ENCODE results near the gene SCYGR7.

The SCYGR7 gene

GRCh38 chr2:227713291-227713690 lies 14.8 kb upstream of the SCYGR7 start:
- TF ChIP-seq POLR2AphosphoS5 (IDR thresholded peaks at IDR 0.05; ENCODE audit: low read depth, low read length) = no peak
- TF ChIP-seq REST (IDR thresholded peaks at IDR 0.05; ENCODE audit: insufficient read depth in 1 of 2, low read depth in 2 of 2, low read length in 2 of 2) = no peak
- no peak for TF ChIP-seq FOXP2 (optimal IDR thresholded peaks at IDR 0.05; ENCODE audit: borderline replicate concordance, extremely low read depth, extremely low read length, insufficient read depth)
- no peak for TF ChIP-seq TAF1 (IDR thresholded peaks at IDR 0.05; ENCODE audit: borderline replicate concordance, insufficient read depth, low read length)
- TF ChIP-seq SIN3A (IDR thresholded peaks at IDR 0.05; ENCODE audit: borderline replicate concordance, insufficient read depth, low read length) = no peak

GRCh38 chr2:227716501-227716900 lies 11.6 kb upstream of the SCYGR7 start:
- TF ChIP-seq POLR2AphosphoS5 (IDR thresholded peaks at IDR 0.05; ENCODE audit: low read depth, low read length) (no peak), REST (IDR thresholded peaks at IDR 0.05; ENCODE audit: insufficient read depth in 1 of 2, low read depth in 2 of 2, low read length in 2 of 2) (no peak), TAF1 (IDR thresholded peaks at IDR 0.05; ENCODE audit: borderline replicate concordance, insufficient read depth, low read length) (no peak), SIN3A (IDR thresholded peaks at IDR 0.05; ENCODE audit: borderline replicate concordance, insufficient read depth, low read length) (no peak), FOXP2 (optimal IDR thresholded peaks at IDR 0.05; ENCODE audit: borderline replicate concordance, extremely low read depth, extremely low read length, insufficient read depth) (no peak)

- TF ChIP-seq TAF1 (IDR thresholded peaks at IDR 0.05; ENCODE audit: borderline replicate concordance, insufficient read depth, low read length) (no peak), SIN3A (IDR thresholded peaks at IDR 0.05; ENCODE audit: borderline replicate concordance, insufficient read depth, low read length) (no peak), FOXP2 (optimal IDR thresholded peaks at IDR 0.05; ENCODE audit: borderline replicate concordance, extremely low read depth, extremely low read length, insufficient read depth) (no peak), REST (IDR thresholded peaks at IDR 0.05; ENCODE audit: insufficient read depth in 1 of 2, low read depth in 2 of 2, low read length in 2 of 2) (no peak), POLR2AphosphoS5 (IDR thresholded peaks at IDR 0.05; ENCODE audit: low read depth, low read length) (no peak)
Observed at GRCh38 chr2:227717687-227718567, 10.2 kb upstream of the SCYGR7 start, which contains the start of gene SLC19A3. Gene SLC19A3, minus strand, starts transcription at chr2:227718028. Its CDS starts 15,710 bp downstream, at chr2:227702318.

- TF ChIP-seq POLR2AphosphoS5 (IDR thresholded peaks at IDR 0.05; ENCODE audit: low read depth, low read length) = no peak
- TF ChIP-seq TAF1 (IDR thresholded peaks at IDR 0.05; ENCODE audit: borderline replicate concordance, insufficient read depth, low read length) = no peak
- TF ChIP-seq SIN3A (IDR thresholded peaks at IDR 0.05; ENCODE audit: borderline replicate concordance, insufficient read depth, low read length) = no peak
- TF ChIP-seq REST (IDR thresholded peaks at IDR 0.05; ENCODE audit: insufficient read depth in 1 of 2, low read depth in 2 of 2, low read length in 2 of 2) = no peak
- TF ChIP-seq FOXP2 (optimal IDR thresholded peaks at IDR 0.05; ENCODE audit: borderline replicate concordance, extremely low read depth, extremely low read length, insufficient read depth) = no peak
Observed at GRCh38 chr2:227719641-227720040, 8.5 kb upstream of the SCYGR7 start.

All from PFSK-1 (cell line).